ENCODE results near the gene IL22.

Gene IL22, protein sequence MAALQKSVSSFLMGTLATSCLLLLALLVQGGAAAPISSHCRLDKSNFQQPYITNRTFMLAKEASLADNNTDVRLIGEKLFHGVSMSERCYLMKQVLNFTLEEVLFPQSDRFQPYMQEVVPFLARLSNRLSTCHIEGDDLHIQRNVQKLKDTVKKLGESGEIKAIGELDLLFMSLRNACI

DNA sequence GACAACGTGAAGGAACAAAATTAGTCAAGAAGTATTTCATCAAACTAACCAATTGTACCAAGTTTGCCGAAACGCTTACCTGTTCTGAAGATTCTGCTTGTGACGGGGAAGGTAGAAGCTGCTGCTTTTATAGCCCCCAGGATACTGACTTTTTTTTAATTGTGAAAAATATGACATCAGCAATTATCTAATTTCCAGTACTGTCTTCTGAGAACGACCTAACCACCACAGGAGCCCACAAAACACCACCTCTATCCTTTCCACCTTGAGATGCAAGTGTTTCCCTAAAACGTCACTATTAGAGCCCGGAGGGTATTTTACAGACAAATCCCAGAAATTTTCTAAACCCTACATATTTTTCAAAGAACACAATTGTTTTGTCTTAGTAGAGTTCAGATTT lies at the start of gene IL22:
TSS of gene IL22 (minus strand) at position 101 of the 400 bp plus-strand sequence. CDS start 156 bp downstream, outside the sequence.
- DNase-seq = no peak

DNA sequence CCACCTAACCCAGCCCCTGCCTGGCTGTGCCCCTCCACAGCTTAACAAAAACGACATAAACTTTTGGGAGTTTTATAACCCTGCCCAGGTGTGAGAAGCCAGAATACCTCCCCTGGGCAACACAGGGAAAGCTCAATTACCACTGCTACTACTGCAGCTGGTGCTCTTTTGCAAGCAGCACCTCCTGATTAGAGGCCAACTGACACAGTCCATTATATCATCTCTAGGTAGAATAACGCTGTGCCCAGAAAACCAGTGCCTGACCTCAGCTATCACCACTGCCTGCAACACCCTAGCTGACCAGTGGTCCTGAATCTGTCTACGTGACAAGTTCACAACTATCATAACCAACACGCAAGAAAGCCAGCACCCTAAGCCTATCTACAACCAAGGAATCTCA lies 44.5 kb upstream of the IL22 start:
- no peak for DNase-seq

DNA sequence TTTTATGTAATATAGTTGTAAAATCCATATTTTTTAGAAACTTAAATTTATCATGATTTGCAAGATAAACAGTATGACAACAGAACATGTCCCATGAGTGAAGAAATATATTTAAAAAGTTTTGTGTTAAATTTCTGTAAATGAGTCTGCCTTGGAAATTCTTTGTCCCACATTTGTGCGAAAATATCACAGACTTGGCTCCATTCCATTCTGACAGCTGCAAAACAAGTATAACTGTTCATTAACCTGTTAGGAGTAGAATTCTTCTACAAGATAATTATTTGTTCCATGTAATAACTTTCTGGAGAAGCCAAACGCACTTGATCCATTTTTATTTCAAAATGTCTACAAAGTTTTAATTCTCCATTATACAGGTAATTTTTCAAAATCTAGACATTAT lies 40.8 kb upstream of the IL22 start:
- DNase-seq = no peak

DNA sequence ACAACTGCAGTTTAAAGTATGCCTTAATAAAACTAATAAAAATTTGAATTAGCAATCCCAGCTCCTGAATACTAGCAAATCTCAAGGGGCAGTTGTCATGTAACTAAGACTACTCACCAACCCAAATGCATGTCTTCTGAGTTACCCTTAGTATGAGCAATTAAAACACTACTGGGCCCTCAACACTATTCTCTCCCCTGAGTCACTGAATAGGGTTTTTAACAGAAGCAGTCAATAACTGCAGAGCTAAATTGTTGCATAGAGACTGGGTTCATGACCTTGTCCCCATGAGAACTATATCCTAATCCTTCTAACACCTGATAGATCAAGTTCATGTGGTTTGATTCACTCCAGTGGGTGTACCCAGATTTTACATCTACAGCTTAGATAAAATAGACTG lies 39.9 kb upstream of the IL22 start:
- DNase-seq = no peak

DNA sequence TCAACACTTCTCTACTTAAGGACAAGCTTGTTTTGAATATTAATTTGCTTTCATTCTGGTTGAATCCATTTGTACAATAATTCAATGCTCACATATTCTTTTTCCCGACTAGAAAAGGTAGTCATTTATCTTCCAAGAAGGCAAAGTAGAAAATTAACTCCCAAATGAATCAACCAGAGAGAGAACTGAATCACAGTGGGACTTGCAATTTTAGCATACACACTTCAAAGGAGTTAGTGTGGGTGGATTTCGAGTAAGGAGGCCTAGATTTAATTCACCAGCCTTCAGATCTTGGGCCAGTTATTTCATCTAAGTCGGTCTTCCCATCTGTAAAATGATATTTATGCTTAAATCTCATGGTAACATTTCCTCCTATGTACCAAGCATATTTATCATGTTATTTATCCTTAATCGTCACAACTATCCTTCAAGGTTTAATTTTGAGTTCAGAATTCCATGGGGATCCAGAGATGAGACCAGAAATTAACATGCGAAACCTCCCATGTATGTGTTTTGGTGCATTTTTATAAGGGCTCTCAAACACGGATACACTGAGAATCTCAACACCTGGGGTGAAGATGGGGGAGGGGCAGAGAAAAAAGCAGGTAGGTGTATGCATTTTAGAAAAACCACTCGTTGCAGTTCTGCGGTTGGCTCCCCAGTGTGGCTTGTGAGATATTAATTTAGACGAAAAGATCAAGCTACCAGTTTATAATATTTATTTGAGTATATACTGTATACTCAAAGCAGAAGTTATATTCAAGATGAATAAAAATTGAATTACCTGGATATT lies 38.9 kb upstream of the IL22 start:
- DNase-seq = no peak

DNA sequence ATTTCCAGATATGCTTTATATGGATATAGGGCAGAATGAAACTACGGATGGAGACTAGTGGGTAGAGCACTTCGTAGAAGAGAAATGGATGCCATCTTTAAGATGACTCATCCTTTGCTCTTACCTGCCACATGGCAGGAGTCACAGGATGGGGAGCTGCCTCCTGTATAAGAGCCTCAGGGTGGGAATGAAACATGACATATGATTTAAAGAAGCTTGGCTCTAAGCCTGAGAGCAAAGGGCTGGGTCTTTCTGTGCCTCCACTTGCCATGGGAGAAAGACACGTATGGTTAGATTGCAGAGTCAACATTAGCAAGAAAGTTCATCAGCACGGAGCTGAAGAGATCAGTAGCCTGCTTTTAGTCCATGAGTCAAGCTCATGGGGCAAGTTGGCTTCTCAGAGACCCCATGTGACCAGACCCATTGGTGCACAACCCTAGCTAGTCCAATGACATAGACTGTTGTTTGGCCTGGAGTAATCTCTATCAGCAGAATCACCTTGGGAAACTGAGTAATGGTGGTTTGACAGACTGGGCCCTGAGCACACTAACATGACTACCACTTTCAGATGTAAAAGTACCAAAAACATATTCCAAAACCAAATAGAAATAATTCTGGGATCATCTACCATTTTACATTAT lies 38.1 kb upstream of the IL22 start:
- no peak for DNase-seq

DNA sequence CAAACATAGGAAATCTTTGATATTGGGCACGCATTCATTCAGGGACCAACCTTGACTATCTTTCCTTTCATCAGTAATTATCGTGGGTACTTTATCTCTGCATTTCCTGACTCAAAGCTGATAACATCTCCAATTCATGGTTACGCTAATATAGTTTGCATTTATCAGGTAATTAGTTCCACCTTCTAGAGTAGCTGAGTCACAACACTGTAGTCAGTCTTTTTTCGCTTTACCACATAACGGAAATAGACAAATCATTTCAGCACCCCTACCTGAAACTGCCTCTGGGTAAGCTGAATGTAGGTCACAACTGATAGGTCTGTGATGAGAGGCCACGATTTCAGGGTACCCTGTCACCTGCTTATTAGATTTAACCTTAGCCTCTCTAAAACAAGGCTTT lies 36.7 kb upstream of the IL22 start:
- DNase-seq = no peak

DNA sequence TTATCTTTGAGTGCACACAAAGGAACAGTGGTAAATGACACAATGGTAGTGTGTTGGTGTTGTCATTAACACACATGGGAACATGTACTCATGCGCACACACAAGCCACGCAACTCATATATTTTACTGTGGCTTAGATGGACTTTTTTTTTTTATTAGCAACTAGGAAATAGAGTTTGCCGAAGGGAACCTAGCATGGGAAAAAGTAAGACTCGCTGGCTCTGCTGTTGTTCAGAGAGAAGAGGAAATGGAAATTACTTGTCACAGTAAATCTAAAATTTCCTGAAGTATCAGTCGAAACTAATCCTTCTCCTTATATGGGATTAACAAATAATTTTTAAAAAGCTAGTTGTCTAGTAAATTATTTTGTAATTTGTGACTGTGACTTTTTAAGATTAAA lies 33.7 kb upstream of the IL22 start:
- no peak for DNase-seq

DNA sequence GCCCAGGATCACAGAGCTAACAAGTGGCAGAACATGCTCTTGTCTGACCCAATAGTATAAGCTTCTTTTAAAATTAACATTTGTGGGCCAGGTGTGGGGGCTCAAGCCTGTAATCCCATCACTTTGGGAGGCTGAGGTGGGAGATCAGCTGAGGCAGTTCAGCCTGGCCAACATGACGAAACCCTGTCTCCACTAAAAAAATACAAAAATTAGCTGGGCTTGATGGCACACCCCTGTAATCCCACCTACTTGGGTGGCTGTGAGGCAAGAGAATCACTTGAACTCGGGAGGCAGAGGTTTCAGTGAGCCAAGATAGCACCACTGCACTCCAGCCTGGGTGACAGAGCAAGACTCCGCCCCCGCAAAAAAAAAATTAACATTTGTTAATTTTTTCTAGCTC lies 33.0 kb upstream of the IL22 start:
- DNase-seq = no peak

DNA sequence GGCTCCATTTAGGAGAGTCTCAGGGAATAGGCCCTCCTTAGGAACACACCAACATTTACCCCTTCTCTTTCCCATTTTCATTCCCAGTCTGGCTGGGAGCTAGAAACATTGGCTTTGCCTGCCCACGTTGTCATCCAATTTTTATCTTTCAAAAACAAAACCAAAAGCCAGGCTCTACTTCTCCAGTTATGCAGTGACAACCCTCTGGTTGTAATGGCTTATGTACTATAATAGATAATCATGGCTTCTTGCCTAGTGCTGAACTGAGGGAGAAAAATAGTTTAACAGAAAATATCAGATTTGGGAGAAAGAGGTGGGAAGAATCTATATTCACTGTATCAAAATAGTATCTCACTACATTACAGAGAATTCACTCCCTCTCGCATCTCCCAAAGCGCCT lies 32.1 kb upstream of the IL22 start:
- DNase-seq = no peak

DNA sequence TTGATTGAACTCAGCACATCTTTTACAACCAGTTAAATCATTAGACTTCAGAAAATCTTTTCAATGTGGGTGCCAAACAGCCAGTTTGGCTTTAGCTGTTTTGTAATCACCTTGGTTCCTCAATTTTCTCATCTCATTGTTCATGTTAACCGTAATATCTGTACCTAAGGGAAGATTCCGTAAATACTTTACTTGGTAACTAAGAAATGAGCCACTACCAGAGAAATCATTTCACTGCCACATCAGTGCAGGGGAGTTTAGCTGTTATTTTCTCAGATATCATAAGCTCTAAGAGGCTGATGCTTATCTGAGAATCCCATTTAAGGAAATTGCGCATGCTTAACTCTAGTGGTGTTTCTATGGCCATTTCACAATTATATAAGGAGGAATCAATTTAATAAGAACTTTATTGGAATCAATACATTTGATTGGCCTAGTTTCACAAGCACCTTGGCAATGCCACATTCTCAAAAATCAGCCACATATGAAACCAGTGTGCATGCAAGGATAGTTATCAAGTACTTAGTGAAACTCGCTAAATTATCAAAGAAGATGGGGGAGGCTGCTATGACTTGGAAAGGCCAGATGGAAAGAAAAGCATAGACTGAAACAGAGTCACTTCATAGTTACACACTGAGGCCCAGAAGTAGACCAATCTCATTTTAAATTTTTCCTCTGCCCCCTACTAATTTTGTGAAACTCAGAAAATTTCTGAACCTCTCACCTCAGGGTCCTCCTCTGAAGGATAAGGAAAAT lies 28.1 kb upstream of the IL22 start:
- no peak for DNase-seq

DNA sequence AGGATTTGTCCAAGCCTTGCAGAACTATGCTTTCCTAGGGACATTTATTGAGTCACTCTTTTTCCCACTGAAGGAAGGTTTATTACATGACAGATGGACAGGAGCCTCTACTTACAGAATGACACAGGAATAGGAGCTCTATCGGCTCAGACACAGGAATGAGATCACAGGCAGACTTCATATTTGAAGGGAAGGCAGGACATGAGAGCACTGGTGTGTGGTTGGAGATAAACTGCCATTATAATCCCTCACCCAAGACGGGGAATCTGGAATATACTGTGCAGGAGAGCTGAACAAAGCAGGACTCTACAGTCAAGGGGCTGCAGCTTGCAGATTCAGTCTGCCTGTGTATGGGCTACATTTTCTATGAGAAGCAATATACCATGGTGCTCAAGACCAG lies 26.8 kb upstream of the IL22 start:
- no peak for DNase-seq

DNA sequence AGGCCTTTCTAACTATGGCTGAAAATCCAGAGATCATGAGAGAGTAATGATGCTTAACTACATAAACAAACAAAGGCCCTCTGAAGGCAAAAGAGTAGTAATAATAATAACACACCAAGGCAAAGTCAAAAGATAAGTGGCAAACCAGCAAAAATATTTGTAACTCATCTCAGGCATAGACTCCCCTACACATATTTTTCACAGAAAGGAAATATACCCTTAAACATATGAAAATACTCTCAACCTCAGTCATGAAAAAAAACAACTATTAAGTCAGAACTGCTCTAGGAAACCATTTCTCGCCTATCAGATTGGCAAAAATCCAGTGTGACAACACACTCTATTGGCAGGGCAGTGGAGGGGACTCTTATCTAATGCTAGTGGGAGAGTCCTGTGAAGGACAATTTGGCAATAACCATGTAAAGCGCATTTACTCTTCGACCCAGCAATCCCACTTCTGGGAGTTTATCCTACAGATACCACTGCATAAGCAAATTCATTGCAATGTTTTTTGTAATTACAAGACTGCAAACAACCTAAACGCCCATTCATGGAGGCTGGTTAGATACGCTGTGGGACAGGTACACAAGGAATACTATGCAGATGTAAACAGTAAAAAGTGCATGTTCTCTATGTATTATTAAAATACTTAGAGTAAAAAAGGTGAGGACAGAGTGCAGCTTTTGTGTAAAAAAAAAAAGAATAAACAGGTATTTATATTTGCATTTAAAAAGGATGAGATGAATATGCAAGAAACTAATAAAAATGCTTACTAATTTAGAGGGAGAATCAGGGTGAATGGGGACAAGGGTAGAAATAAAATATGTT lies 26.0 kb upstream of the IL22 start:
- no peak for DNase-seq

DNA sequence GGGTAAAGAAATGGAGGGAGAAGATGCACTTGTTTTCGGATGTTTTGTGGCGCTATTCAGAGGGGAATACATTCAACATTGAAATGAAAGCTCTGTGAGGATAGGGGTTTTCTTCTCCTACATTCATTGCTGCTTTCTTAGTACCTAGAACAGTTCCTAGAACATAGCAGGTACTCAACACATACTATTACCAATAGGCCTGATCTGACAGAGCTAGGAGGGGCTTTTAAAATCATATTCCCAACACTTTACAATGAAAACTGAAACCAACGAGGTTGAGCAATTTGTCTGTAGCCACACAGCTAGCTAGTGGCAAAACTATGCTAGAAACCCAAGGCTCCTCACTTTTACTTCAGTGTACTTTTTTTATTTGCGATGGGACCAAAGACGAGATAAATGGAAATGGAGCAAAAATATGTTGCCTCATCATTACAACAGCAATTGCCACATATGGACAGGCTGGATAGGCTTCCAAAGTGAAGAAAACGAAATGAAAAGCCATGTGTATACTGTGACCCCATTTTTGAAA lies 23.1 kb upstream of the IL22 start:
- DNase-seq = no peak

DNA sequence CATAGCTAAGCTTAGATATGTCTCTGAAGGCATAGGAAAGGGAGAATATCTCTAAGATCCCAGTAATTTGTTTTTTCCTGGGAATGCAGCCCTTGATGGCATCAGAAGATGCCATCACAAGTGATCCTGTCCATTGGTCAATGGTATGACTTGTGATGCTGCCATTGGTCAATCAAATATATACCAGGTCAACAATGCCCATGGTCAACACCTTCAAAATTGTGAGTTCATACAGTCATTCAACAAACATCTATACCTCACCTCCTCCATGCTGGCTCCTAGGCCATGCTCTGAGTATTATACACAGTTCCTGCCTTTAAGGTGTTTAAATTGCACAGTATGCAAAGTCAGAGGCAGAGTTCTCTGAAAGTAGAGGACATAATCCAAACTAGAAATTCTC lies 19.3 kb upstream of the IL22 start:
- no peak for DNase-seq

DNA sequence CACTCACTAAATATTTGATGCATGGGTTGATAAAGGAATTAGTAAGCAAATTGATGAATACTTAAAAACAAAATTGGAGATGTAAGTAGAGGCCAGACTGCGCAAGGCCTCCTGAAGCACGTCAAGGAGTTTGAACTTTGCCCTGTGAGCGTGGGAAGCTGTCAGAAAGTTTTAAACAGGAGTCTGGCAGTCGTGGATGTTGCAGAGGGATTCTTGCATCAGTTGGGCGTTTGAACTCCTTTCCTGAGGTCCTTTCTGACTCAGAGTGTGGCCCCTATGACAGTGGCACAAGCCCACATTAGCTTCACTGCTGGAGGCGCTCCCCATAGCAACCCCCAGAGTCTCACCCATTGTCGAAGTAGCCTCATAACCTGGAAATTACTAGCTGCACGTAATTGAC lies 17.9 kb upstream of the IL22 start:
- DNase-seq = no peak

DNA sequence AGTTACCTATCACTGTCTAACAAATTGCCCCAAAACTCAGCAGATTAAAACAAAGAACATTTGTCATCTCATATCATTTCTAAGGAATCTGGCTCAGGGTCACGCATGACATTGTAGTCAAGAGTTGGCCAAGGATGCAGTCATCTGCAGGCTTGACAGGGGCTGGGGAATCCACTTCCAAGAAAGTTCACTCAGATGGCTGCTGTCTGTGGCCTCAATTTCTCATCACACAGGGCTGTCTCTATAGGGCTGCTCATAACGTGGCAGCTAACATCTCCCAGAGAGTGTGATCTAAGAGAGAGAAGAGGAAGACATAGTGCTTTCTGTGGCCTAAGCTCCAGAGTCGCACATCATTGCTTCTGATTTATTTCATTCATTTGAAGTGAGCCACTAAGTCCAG lies 17.0 kb upstream of the IL22 start:
- no peak for DNase-seq

DNA sequence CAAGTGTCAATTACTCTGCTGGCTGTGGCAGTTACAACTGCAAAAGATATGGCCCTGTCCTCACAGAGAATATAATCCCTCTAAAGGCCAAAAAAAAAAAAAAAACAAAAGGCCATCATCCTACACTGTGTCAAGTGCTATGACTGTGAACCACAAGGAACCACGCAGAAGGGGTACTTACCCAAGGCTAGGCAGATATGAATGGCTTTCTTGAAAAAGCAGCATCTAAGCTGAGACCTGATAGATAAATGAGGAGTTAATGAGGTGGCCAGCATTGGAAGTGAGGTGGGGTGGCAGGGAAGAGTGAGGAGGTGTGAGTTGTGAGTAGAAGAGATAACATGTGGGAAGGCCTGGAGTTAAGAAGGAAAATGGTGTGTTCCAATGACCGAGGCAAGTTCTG lies 16.4 kb upstream of the IL22 start:
- DNase-seq = no peak

DNA sequence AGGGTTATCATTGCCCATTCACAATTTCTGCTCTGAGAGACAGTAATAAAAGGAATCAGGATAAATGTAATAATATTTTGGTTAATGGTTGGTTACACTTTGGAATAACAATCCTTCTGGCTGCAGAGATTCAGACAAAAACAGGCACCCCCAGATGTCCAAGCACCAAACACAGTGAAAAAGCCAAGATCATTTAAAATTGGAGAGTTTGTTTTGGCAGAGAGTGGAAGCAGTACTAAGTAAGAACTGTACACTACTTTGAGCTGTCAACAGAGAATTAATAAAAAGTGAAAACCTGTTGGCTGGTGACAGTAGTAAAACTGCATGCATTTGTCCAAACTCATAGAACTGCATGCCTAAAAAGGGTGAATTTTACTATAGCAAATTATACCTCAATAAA lies 15.6 kb upstream of the IL22 start:
- no peak for DNase-seq

DNA sequence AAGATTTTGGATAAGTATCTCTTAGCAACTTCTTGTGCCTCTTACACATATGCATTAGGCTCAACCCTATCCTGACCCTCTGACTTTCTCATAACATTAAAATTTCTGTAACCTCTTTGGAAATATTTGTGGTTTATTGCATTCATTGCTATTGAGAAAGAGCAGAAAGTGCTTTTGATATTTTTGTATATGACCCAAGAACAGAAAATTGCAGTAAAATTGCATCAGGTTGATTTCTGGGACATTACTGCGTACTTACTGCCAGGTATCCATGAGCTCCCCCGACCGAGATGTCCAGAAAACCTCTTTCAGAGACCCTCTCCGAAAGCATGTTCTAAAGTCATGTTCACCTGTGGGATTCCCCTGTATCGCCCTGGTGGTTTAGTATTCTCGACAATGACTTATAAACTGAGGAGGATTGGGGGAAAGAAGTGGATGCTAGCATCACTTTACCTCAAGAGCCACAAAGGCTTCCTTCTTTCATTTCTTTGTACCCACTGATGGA lies 14.5 kb upstream of the IL22 start:
- DNase-seq = no peak

DNA sequence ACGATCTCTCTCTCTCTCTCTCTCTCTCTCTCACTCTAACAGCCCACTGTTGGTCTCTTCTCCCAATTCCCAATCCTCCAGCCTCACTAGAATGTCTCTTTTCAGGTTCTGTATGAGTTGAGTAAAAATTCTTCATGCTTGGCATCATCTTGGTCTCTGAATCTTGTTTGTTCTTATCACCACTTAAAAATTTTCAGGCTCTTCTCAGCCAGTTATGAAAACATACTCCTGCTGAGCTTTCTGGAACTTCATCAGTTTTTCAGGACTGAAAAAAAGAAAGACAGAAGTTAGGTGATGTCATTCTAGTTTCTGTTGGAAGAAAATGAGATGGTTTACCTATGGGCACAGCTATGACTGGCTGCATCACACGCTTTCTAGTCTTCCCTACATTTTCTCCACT lies 11.5 kb upstream of the IL22 start:
- no peak for DNase-seq

DNA sequence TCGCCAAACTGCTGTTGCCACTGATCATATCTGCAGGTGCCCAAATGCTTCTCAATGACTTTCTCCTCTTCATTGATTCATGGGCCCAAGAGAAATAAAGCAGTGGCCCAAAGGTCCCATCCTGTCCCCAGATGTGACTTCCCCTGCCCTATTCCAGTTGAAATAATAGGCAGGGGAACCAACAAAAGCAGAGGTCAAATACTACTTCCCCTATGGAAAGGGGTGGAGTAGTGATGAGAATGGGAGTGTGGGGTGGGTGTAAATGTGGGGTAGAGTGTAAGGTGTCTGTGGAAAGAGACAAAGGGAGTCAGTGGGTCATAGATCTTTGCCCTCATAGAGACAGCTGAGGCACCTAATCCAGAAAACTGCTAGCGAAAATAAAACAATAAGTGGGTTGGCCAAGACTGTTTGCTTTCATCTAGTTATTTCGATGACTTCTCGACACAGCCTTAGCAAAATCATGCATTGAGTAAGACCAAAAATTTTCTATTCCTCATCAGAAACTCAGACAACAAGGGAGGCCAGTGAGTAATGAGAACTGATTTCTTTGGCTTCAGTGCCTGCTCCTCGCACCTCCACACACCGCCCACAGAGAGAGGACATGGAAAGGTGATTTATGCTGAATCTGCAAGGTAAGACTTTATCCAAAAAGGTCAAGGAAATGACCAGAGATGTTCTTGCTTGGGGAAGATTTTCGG lies 10.9 kb upstream of the IL22 start:
- DNase-seq = no peak
